ENCODE results near the gene MICAL2.

The MICAL2 gene

DNA sequence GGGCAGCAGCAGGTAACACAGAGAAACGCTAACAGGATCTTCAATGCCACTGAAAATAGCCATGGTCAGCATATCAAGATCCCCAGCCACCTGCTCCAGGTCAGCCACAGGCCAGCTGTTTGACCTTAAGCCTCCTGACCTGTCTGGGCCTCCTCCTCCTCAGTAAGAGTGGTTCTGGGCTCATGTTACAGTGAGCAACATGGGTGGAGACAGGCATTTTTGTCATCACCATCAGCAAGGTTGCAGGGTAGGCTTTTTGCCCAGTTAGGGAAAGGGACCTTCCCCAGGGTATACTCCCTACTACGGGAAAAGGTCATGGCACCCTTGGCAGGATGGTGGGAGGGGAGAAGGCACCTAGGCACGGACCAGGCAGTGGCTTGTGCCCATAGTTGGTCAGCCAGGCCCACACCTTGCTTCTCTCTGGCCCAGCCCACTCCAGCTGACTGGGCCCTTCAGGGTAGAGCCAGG is 135.2 kb downstream of the MICAL2 start:
- Histone ChIP-seq H3K9me3 (ENCODE audit: low read length) (no peaks in the 10 kb centered on the region), H3K36me3 (ENCODE audit: insufficient read depth, low read length) (peaks cover 35% of the 10 kb centered on the region), H3K27me3 (ENCODE audit: control insufficient read depth in 1 of 2, insufficient read depth in 2 of 2, low read length in 2 of 2) (no peaks in the 10 kb centered on the region), H3K4me1 (ENCODE audit: insufficient read depth, low read length) (peaks cover 63% of the 10 kb centered on the region), H3K9ac (ENCODE audit: low read length) (no peak overlapping the region), H3K27ac (ENCODE audit: low read depth, low read length) (peak overlapping the region; percentile 25), H3K4me3 (ENCODE audit: low read depth in 1 of 2, low read length in 2 of 2) (no peak overlapping the region)

- H3K27me3 ChIP-seq (ENCODE audit: control insufficient read depth in 1 of 2, insufficient read depth in 2 of 2, low read length in 2 of 2) = no peaks in the 10 kb centered on the region
- peak overlapping the region; percentile 25 for H3K27ac ChIP-seq (ENCODE audit: low read depth, low read length)
- no peaks in the 10 kb centered on the region for H3K9me3 ChIP-seq (ENCODE audit: low read length)
- no peak overlapping the region for H3K4me3 ChIP-seq (ENCODE audit: low read depth in 1 of 2, low read length in 2 of 2)
- H3K4me1 ChIP-seq (ENCODE audit: insufficient read depth, low read length) = peaks cover 57% of the 10 kb centered on the region
- H3K36me3 ChIP-seq (ENCODE audit: insufficient read depth, low read length) = peaks cover 29% of the 10 kb centered on the region
- H3K9ac ChIP-seq (ENCODE audit: low read length) = no peak overlapping the region
Observed at GRCh38 chr11:12246147-12246546, 135.8 kb downstream of the MICAL2 start.

DNA sequence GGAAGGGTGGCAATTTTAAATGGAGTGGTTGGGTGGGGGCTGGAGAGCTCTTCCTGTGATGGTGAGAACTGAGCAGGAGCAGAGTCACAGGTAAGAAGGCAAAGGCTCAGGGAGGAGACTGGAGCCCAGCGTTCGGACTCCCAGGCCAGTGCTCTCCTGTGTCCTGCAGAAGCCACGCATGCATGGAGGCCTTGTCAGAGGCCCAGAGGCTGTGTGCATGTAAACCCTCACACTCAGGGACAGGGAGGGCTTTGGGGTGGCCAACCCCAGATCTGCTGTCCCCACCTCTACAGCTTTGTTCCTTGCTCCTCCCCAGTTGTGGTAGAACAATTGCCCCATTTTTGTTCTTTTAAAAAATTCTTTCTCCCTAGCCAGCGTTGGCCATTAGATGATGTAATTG is 136.6 kb downstream of the MICAL2 start:
- peak overlapping the region; percentile 78 for H3K27ac ChIP-seq (ENCODE audit: low read depth, low read length)
- no peaks in the 10 kb centered on the region for H3K9me3 ChIP-seq (ENCODE audit: low read length)
- no peaks in the 10 kb centered on the region for H3K27me3 ChIP-seq (ENCODE audit: control insufficient read depth in 1 of 2, insufficient read depth in 2 of 2, low read length in 2 of 2)
- peaks cover 57% of the 10 kb centered on the region for H3K4me1 ChIP-seq (ENCODE audit: insufficient read depth, low read length)
- H3K4me3 ChIP-seq (ENCODE audit: low read depth in 1 of 2, low read length in 2 of 2) = no peak overlapping the region
- peaks cover 22% of the 10 kb centered on the region for H3K36me3 ChIP-seq (ENCODE audit: insufficient read depth, low read length)
- no peak overlapping the region for H3K9ac ChIP-seq (ENCODE audit: low read length)

GRCh38 chr11:12247543-12248254 is 137.3 kb downstream of the MICAL2 start:
- H3K9me3 ChIP-seq (ENCODE audit: low read length) = no peaks in the 10 kb centered on the region
- no peak overlapping the region for H3K9ac ChIP-seq (ENCODE audit: low read length)
- H3K36me3 ChIP-seq (ENCODE audit: insufficient read depth, low read length) = peaks cover 15% of the 10 kb centered on the region
- no peak overlapping the region for H3K4me3 ChIP-seq (ENCODE audit: low read depth in 1 of 2, low read length in 2 of 2)
- peak overlapping the region; percentile 78 for H3K27ac ChIP-seq (ENCODE audit: low read depth, low read length)
- H3K4me1 ChIP-seq (ENCODE audit: insufficient read depth, low read length) = peaks cover 55% of the 10 kb centered on the region
- H3K27me3 ChIP-seq (ENCODE audit: control insufficient read depth in 1 of 2, insufficient read depth in 2 of 2, low read length in 2 of 2) = no peaks in the 10 kb centered on the region

DNA sequence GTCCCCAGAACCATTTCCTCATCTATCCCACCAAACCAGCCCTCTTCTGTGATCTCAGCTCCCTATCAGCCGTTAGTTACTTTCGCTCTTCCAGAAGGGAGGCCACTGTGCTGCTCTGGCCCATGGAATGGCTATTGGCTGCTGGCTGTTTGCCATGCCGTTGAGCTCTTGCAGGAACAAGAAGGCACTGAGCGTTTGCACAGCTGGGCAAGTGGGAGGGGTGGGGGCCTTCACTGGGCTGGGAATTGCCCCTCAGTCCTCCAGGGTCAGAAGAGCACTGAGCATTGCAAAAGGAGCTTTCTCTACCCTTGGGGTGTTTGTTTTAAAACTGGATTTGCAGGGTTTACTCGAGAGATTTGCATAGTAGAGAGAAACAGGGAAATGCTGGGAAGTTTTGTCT is 137.9 kb downstream of the MICAL2 start:
- no peak overlapping the region for H3K4me3 ChIP-seq (ENCODE audit: low read depth in 1 of 2, low read length in 2 of 2)
- no peaks in the 10 kb centered on the region for H3K27me3 ChIP-seq (ENCODE audit: control insufficient read depth in 1 of 2, insufficient read depth in 2 of 2, low read length in 2 of 2)
- H3K4me1 ChIP-seq (ENCODE audit: insufficient read depth, low read length) = peaks cover 49% of the 10 kb centered on the region
- no peaks in the 10 kb centered on the region for H3K9me3 ChIP-seq (ENCODE audit: low read length)
- peak overlapping the region; percentile 78 for H3K27ac ChIP-seq (ENCODE audit: low read depth, low read length)
- H3K36me3 ChIP-seq (ENCODE audit: insufficient read depth, low read length) = peaks cover 9% of the 10 kb centered on the region
- no peak overlapping the region for H3K9ac ChIP-seq (ENCODE audit: low read length)

- Histone ChIP-seq H3K27me3 (ENCODE audit: control insufficient read depth in 1 of 2, insufficient read depth in 2 of 2, low read length in 2 of 2) (no peaks in the 10 kb centered on the region), H3K9ac (ENCODE audit: low read length) (no peak overlapping the region), H3K9me3 (ENCODE audit: low read length) (no peaks in the 10 kb centered on the region), H3K4me3 (ENCODE audit: low read depth in 1 of 2, low read length in 2 of 2) (no peak overlapping the region), H3K36me3 (ENCODE audit: insufficient read depth, low read length) (peaks cover 8% of the 10 kb centered on the region), H3K4me1 (ENCODE audit: insufficient read depth, low read length) (peaks cover 41% of the 10 kb centered on the region), H3K27ac (ENCODE audit: low read depth, low read length) (peak overlapping the region; percentile 78)
Observed at GRCh38 chr11:12249590-12250260, 139.3 kb downstream of the MICAL2 start.

DNA sequence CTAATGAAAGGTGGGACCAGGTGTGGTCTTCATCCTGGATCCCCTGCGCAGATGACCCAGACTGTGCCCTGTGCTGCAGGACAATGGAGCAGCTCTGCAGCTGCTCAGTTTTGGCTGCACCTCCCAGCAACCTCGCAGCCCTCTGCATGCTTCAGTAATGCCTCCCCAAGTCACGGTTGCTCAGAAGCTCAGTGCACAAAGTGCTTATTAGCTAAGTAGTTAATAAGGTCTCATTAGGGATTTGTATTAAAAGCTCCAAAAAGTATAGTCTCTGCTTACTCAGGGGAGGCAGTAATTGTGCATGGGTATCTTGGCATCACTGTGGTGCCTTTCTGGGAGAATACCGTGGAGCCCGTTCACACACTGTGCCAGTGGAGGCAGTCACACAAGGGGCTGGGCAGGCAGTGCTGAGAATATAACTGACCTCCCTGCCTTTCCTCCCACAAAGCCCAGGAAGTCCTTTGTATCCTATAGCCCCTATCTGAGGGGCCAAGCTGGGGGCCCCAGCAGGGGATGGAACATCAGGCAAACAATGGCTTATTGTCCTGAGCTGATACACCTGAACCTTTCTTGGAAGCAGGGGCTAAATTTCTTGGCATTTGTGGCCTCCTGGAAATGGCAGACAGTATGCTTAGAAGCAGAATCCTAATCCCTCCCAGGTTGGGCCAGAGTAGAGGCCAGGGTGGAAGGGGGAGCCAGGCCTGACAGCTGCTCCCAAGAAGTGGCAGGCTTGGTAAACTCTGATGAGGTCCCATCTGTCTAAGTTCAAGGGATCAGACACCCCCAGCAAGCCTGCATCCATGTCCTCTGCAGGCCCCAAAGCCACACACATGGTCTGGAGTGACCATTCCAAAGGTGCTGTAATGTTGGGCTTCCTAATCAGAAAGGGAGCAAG is 141.5 kb downstream of the MICAL2 start:
- no peaks in the 10 kb centered on the region for H3K27me3 ChIP-seq (ENCODE audit: control insufficient read depth in 1 of 2, insufficient read depth in 2 of 2, low read length in 2 of 2)
- no peak overlapping the region for H3K4me3 ChIP-seq (ENCODE audit: low read depth in 1 of 2, low read length in 2 of 2)
- H3K36me3 ChIP-seq (ENCODE audit: insufficient read depth, low read length) = peaks cover 23% of the 10 kb centered on the region
- H3K27ac ChIP-seq (ENCODE audit: low read depth, low read length) = no peak overlapping the region
- no peak overlapping the region for H3K9ac ChIP-seq (ENCODE audit: low read length)
- H3K9me3 ChIP-seq (ENCODE audit: low read length) = no peaks in the 10 kb centered on the region
- peaks cover 30% of the 10 kb centered on the region for H3K4me1 ChIP-seq (ENCODE audit: insufficient read depth, low read length)

- no peak overlapping the region for H3K27ac ChIP-seq (ENCODE audit: low read depth, low read length)
- peaks cover 41% of the 10 kb centered on the region for H3K36me3 ChIP-seq (ENCODE audit: insufficient read depth, low read length)
- no peaks in the 10 kb centered on the region for H3K9me3 ChIP-seq (ENCODE audit: low read length)
- H3K27me3 ChIP-seq (ENCODE audit: control insufficient read depth in 1 of 2, insufficient read depth in 2 of 2, low read length in 2 of 2) = no peaks in the 10 kb centered on the region
- peaks cover 11% of the 10 kb centered on the region for H3K4me1 ChIP-seq (ENCODE audit: insufficient read depth, low read length)
- no peak overlapping the region for H3K4me3 ChIP-seq (ENCODE audit: low read depth in 1 of 2, low read length in 2 of 2)
- H3K9ac ChIP-seq (ENCODE audit: low read length) = no peak overlapping the region
Observed at GRCh38 chr11:12253843-12254281, 143.5 kb downstream of the MICAL2 start.

- no peaks in the 10 kb centered on the region for H3K27me3 ChIP-seq (ENCODE audit: control insufficient read depth in 1 of 2, insufficient read depth in 2 of 2, low read length in 2 of 2)
- no peak overlapping the region for H3K4me3 ChIP-seq (ENCODE audit: low read depth in 1 of 2, low read length in 2 of 2)
- H3K9me3 ChIP-seq (ENCODE audit: low read length) = no peaks in the 10 kb centered on the region
- no peak overlapping the region for H3K9ac ChIP-seq (ENCODE audit: low read length)
- H3K27ac ChIP-seq (ENCODE audit: low read depth, low read length) = no peak overlapping the region
- H3K4me1 ChIP-seq (ENCODE audit: insufficient read depth, low read length) = no peaks in the 10 kb centered on the region
- peaks cover 71% of the 10 kb centered on the region for H3K36me3 ChIP-seq (ENCODE audit: insufficient read depth, low read length)
Observed at GRCh38 chr11:12258451-12258850, 148.1 kb downstream of the MICAL2 start.

- Histone ChIP-seq H3K36me3 (ENCODE audit: insufficient read depth, low read length) (peaks cover 80% of the 10 kb centered on the region), H3K27ac (ENCODE audit: low read depth, low read length) (no peak overlapping the region)
Observed at GRCh38 chr11:12259956-12260355, 149.6 kb downstream of the MICAL2 start.

More at GRCh38 chr11:12259956-12260355, 149.6 kb downstream of the MICAL2 start:
- Histone ChIP-seq H3K9ac (ENCODE audit: low read length) (no peak overlapping the region), H3K9me3 (ENCODE audit: low read length) (no peaks in the 10 kb centered on the region), H3K27me3 (ENCODE audit: control insufficient read depth in 1 of 2, insufficient read depth in 2 of 2, low read length in 2 of 2) (no peaks in the 10 kb centered on the region), H3K4me3 (ENCODE audit: low read depth in 1 of 2, low read length in 2 of 2) (no peak overlapping the region), H3K4me1 (ENCODE audit: insufficient read depth, low read length) (no peaks in the 10 kb centered on the region)

All from muscle layer of colon (tissue), 2 donors.